ENCODE measurements around the gene RIMBP2.
A peak's percentile ranks its signal among the peaks of the same experiment; 100 is the strongest.

RIMBP2 gene

GRCh38 chr12:130764073-130764472 lies 48.0 kb upstream of the RIMBP2 start (continued):
- TF ChIP-seq ZNF624 (tag by site-specific recombination; IDR thresholded peaks at IDR 0.05): no peak
- no peak; the same call in 1 of the 2 replicates for TF ChIP-seq ZNF658 (tag by site-specific recombination; IDR thresholded peaks at IDR 0.05)
- peak; percentile 94 for TF ChIP-seq ATF2 (tag by site-specific recombination; IDR thresholded peaks at IDR 0.05; ENCODE audit: low read depth)
- no peak for TF ChIP-seq ZNF426 (tag by site-specific recombination; IDR thresholded peaks at IDR 0.05)
- 0 out of 2 replicates have a peak, but pooled peaks have one; percentile 23 for TF ChIP-seq ZNF155 (tag by site-specific recombination; IDR thresholded peaks at IDR 0.05)
- no peak for TF ChIP-seq PRDM10 (tag by site-specific recombination; IDR thresholded peaks at IDR 0.05)
- peak; percentile 78 for TF ChIP-seq ZNF148 (tag by site-specific recombination; IDR thresholded peaks at IDR 0.05; ENCODE audit: borderline replicate concordance)
- peak; percentile 94 for TF ChIP-seq ZNF404 (tag by site-specific recombination; IDR thresholded peaks at IDR 0.05)
- no peak for TF ChIP-seq ZNF175 (tag by site-specific recombination; IDR thresholded peaks at IDR 0.05)

- TF ChIP-seq BCL6B (tag by site-specific recombination; IDR thresholded peaks at IDR 0.05) (no peak), ZNF341 (tag by site-specific recombination; IDR thresholded peaks at IDR 0.05; ENCODE audit: low read depth) (no peak), ZBTB11 (tag by site-specific recombination; conservative IDR thresholded peaks at IDR 0.05; ENCODE audit: low read depth) (no peak), ZNF600 (tag by site-specific recombination; IDR thresholded peaks at IDR 0.05) (no peak), ZNF658 (tag by site-specific recombination; IDR thresholded peaks at IDR 0.05) (no peak), ZNF585B (tag by site-specific recombination; IDR thresholded peaks at IDR 0.05) (no peak), OSR2 (tag by site-specific recombination; IDR thresholded peaks at IDR 0.05) (no peak), ZNF37A (tag by site-specific recombination; IDR thresholded peaks at IDR 0.05) (no peak), ZFP37 (tag by site-specific recombination; IDR thresholded peaks at IDR 0.05) (no peak), ZSCAN23 (tag by site-specific recombination; IDR thresholded peaks at IDR 0.05) (no peak)
- Histone ChIP-seq H3K4me1 (ENCODE audit: control insufficient read depth, insufficient read depth, low read length) (no peaks in the 10 kb centered on the region), H3K36me3 (ENCODE audit: control insufficient read depth in 2 of 2, insufficient read depth in 1 of 2, low read length in 2 of 2) (no peaks in the 10 kb centered on the region), H3K27ac (ENCODE audit: extremely low read depth, low read depth, low read length) (no peak overlapping the region), H3K9me3 (ENCODE audit: control insufficient read depth, insufficient read depth, low read depth, low read length) (no peaks in the 10 kb centered on the region), H3K4me3 (ENCODE audit: low read depth, low read length) (no peak overlapping the region)
- ChIA-PET POLR2A (no interaction called here), CTCF (interaction anchor here (1.1 kb wide), 1 partner anchor 56 kb away, joined by 3 read pairs; no protein-coding TSS in a partner anchor)
Measured at GRCh38 chr12:130762319-130762675, 46.2 kb upstream of the RIMBP2 start.

All from HEK293 (cell line).